Adrenal gland (tissue), 12 donors: ENCODE results near the gene NEXMIF. TPM values are rescaled to one million over a fixed set of nuclear protein-coding genes. Genes with fewer than 3 reads are reported as not detected.

ENCODE experiments used
- polyA plus RNA-seq, 3 donors: library from polyadenylated mRNA; stranded (reverse); fragments of 200-250 nt in 2 of 3; fragments of 350-450 nt in 1 of 3; fragmentation: Illumina TruSeq in 1 of 3; extraction: RNeasy Lipid Tissue Mini Kit (QIAGEN cat#74804) in 1 of 3; gene quantifications; one replicate each; pipeline ENCODE4 v1.2.3, GENCODE V29; 2013 to 2014
- small RNA-seq, 2 donors: library from RNA; depleted of rRNA; stranded (forward); fragments of <200 nt; gene quantifications; one replicate each; pipeline ENCODE3, GENCODE V24; 2016
- total RNA-seq, 9 donors: library from RNA; depleted of rRNA in 4 of 9; stranded (reverse); fragments of >200 nt in 4 of 9; fragments of 120-200 nt in 1 of 9; fragmentation: NEBNext Ultra II Directional in 1 of 9; extraction: Animal tissue kit (Norgen Biotek cat#: 25700) in 1 of 9; gene quantifications; one replicate each; pipeline versions ENCODE4 v1.1.0 to v1.2.4, GENCODE V29; 2013 to 2023
- donor health status: healthy with polysubstance abuse.
- donor health status: Bipolar disorder and iron deficiency.
- donor health status: DM: yes; HTN: yes; CAD: no.
- donor health status: DM: no; HTN: no; CAD: no.
- donor health status: DM: no; HTN: no; CAD: no.
- donor health status: DM: yes; HTN: yes; CAD: no.

NEXMIF gene
- total and polyA plus RNA-seq, 12 donors, result 0.10 to 3.2 (median 1.7) TPM

Small RNAs within 50 kb of the gene (small RNA-seq; reads per million reads assigned to genes)
- 0 reads per million in 2 donors for gene AL139395.1

Other genes starting within 250 kb of the NEXMIF start
- gene ABCB7, start 230.8 kb upstream of the NEXMIF start, total RNA-seq, result 10 to 100 TPM; 23.1 to 75.3 (median 36.8) TPM
- gene ABCB7, start 230.8 kb upstream of the NEXMIF start, polyA plus RNA-seq, result 10 to 100 TPM in 1 of 3 donors, 1 to 10 TPM in 2; 7.2 to 22.2 (median 8.6) TPM